H1 (cell line): ENCODE data around the gene ADGRF1. TPM values are rescaled to one million over a fixed set of nuclear protein-coding genes. Genes with fewer than 3 reads are reported as not detected.

Source experiments
- ASH2L ChIP-seq: fragments of 200-600, 300-600 bp; sonication (generic); IDR thresholded peaks from one replicate; pipeline ENCODE4 v1.7.1; 2017; ENCODE audit warnings: low read length
- ATF3 ChIP-seq: IDR thresholded peaks from 2 replicates; pipeline ENCODE4 v1.6.1; 2011; ENCODE audit warnings: low read depth, mild to moderate bottlenecking, low read length; ENCODE audit not compliant: insufficient read depth
- BRCA1 ChIP-seq: IDR thresholded peaks from 2 replicates; pipeline ENCODE4 v1.6.1; 2012; ENCODE audit warnings: low read depth, low read length, improper control_type of control experiment
- CBX5 ChIP-seq: fragments of 300-800, 300-1000 bp; sonication (generic); IDR thresholded peaks from 2 replicates; pipeline ENCODE4 v1.7.1; 2016; ENCODE audit warnings: antibody characterized with exemption, low read length, low read depth
- CHD7 ChIP-seq: fragments of 300-600 bp; sonication (generic); IDR thresholded peaks from 2 replicates; pipeline ENCODE4 v1.7.1; 2012; ENCODE audit warnings: low read length, moderate library complexity, mild to moderate bottlenecking, inconsistent platforms; ENCODE audit not compliant: insufficient replicate concordance
- CREB1 ChIP-seq: IDR thresholded peaks from 2 replicates; pipeline ENCODE4 v1.6.1; 2012; ENCODE audit warnings: inconsistent platforms
- JUN ChIP-seq: IDR thresholded peaks from 2 replicates; pipeline ENCODE4 v1.6.1; 2011; ENCODE audit warnings: low read depth, mild to moderate bottlenecking, improper control_type of control experiment, low read length
- RBBP5 ChIP-seq: IDR thresholded peaks from 2 replicates; pipeline ENCODE4 v1.7.1; 2012; ENCODE audit warnings: low read depth, mild to moderate bottlenecking, inconsistent platforms, low read length, moderate library complexity, borderline replicate concordance
- SP1 ChIP-seq: IDR thresholded peaks from 2 replicates; pipeline ENCODE4 v1.6.1; 2011; ENCODE audit warnings: low read depth, low read length
- SP2 ChIP-seq: IDR thresholded peaks from 2 replicates; pipeline ENCODE4 v1.6.1; 2012; ENCODE audit warnings: mild to moderate bottlenecking, low read length, inconsistent platforms
- SP4 ChIP-seq: IDR thresholded peaks from 2 replicates; pipeline ENCODE4 v1.6.1; 2012; ENCODE audit warnings: low read length, inconsistent platforms
- TAF1 ChIP-seq: IDR thresholded peaks from 2 replicates; pipeline ENCODE4 v1.6.1; 2011; ENCODE audit warnings: mild to moderate bottlenecking, low read depth, low read length
- TAF7 ChIP-seq: optimal IDR thresholded peaks from 2 replicates; pipeline ENCODE3; 2011; ENCODE audit warnings: low read depth, mild to moderate bottlenecking, inconsistent platforms, low read length, moderate library complexity, borderline replicate concordance
- polyA plus RNA-seq, 7 experiments: library from polyadenylated mRNA; depleted of rRNA in 3 of 7; stranded (reverse) in 5 of 7; unstranded in 2 of 7; fragments of >200 nt in 5 of 7; fragments of 200-250 nt in 2 of 7; gene quantifications; 1 replicate in 5 of 7; 2 replicates in 1 of 7; 4 replicates in 1 of 7; pipeline versions ENCODE4 v1.2.1 to v1.2.3, GENCODE V29; 2011 to 2013; ENCODE audit warnings: missing spikeins in 2 of 7, mixed read lengths in 2 of 7
- total RNA-seq: library from RNA; stranded (reverse); fragmentation: NEBNext Ultra II Directional; extraction: Animal tissue kit (Norgen Biotek cat#: 25700); gene quantifications from 2 replicates; pipeline ENCODE4 v1.2.1, GENCODE V29; 2021

ADGRF1 gene
- total and polyA plus RNA-seq, 2 of the 8 experiments (the other 6 are each of a cell fraction or from before 2014, with no cell fraction given): not detected

GRCh38 chr6:47019941-47020340 is 22.2 kb downstream of the ADGRF1 start (continued):
- TF ChIP-seq CHD7 (no peak), SP2 (no peak), JUN (no peak), TAF7 (no peak), CBX5 (no peak), SP4 (no peak), ATF3 (no peak), SP1 (no peak), TAF1 (no peak), ASH2L (no peak), BRCA1 (no peak), RBBP5 (no peak), CREB1 (no peak)
